ENCODE measurements around the gene EXOC4. TPM values are rescaled to one million over a fixed set of nuclear protein-coding genes. Genes with fewer than 3 reads are reported as not detected.

The EXOC4 gene
- total RNA-seq, 1 experiment from 2014 or later: 75.8 TPM

DNA sequence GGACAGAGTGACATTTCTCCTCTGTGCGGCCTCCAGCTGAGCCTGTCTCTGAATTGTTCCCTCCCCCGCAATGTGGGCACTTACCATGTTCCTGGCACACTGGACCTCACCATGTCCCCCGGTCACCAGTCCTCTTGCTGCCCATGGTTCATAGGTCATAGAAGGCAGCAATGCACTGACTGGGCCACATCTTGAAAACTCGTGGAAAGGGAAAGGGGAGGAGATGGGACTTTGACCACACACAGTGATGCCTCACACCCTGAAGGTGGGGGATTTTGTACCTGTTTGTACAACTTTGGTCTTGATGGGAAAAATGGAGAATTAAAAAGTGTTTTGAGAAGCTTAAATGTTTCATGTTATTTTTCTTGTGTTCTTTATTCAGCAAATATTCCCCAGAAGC lies 812.5 kb downstream of the EXOC4 start:
- no peaks in the 10 kb centered on the region for H3K79me2 ChIP-seq (ENCODE audit: insufficient read depth, low read length)
- peaks cover 6 to 10% (median 6%) of the 10 kb centered on the region in 3 experiments; a peak in 5 of 7 replicates for H3K36me3 Mint-ChIP-seq (ENCODE audit: insufficient read depth in 1 of 3, low read depth in 3 of 3)
- H3K18ac ChIP-seq (ENCODE audit: insufficient read length, low read depth, low read length): no peak overlapping the region
- no peak overlapping the region for H2BK20ac ChIP-seq (ENCODE audit: low read depth, low read length, poor library complexity, severe bottlenecking)
- no peak overlapping the region for H2BK5ac ChIP-seq (ENCODE audit: insufficient read length, low read length)
- no peak overlapping the region for H2BK15ac ChIP-seq (ENCODE audit: low read depth, low read length)
- H3K9me3 ChIP-seq (ENCODE audit: control insufficient read depth, low read depth, low read length): no peaks in the 10 kb centered on the region
- no peak overlapping the region for H3K56ac ChIP-seq (ENCODE audit: insufficient read length, low read depth, low read length)
- no peak overlapping the region for H4K5ac ChIP-seq (ENCODE audit: insufficient read length, low read depth, low read length)
- no peaks in the 10 kb centered on the region for H3K27me3 Mint-ChIP-seq (ENCODE audit: low read depth)
- H4K8ac ChIP-seq (replicated peaks; ENCODE audit: insufficient read length, low read depth, low read length): no peak overlapping the region
- H3K23ac ChIP-seq (ENCODE audit: insufficient read length, low read depth, low read length): no peak overlapping the region
- no peaks in the 10 kb centered on the region for H3K79me1 ChIP-seq (ENCODE audit: insufficient read depth, low read depth, low read length, poor library complexity, severe bottlenecking)
- TF ChIP-seq, protein P1, sequence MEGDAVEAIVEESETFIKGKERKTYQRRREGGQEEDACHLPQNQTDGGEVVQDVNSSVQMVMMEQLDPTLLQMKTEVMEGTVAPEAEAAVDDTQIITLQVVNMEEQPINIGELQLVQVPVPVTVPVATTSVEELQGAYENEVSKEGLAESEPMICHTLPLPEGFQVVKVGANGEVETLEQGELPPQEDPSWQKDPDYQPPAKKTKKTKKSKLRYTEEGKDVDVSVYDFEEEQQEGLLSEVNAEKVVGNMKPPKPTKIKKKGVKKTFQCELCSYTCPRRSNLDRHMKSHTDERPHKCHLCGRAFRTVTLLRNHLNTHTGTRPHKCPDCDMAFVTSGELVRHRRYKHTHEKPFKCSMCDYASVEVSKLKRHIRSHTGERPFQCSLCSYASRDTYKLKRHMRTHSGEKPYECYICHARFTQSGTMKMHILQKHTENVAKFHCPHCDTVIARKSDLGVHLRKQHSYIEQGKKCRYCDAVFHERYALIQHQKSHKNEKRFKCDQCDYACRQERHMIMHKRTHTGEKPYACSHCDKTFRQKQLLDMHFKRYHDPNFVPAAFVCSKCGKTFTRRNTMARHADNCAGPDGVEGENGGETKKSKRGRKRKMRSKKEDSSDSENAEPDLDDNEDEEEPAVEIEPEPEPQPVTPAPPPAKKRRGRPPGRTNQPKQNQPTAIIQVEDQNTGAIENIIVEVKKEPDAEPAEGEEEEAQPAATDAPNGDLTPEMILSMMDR (conservative IDR thresholded peaks at IDR 0.05): no peak
- peaks cover 4 to 10% of the 10 kb centered on the region in 2 experiments for H3K4me1 Mint-ChIP-seq
- H2BK120ac ChIP-seq (ENCODE audit: low read depth, low read length, poor library complexity, severe bottlenecking): no peak overlapping the region
- H3K4me1 ChIP-seq (ENCODE audit: insufficient read depth, low read length): no peaks in the 10 kb centered on the region
- H3K23me2 ChIP-seq (ENCODE audit: insufficient read length, low read depth, low read length, poor library complexity, severe bottlenecking): no peaks in the 10 kb centered on the region
- WGBS (ENCODE audit: extremely low coverage, insufficient read length, low lambda C conversion rate): no CpG with 5 or more reads among the region's 4 CpGs
- H3K4ac ChIP-seq (ENCODE audit: low read depth, low read length): no peak overlapping the region
- H3K9ac ChIP-seq (ENCODE audit: extremely low read depth, insufficient read length, low read length): no peak overlapping the region
- H3T11ph ChIP-seq (ENCODE audit: low read length): no peak overlapping the region
- H3K27me3 ChIP-seq (ENCODE audit: insufficient read depth, low read length): no peaks in the 10 kb centered on the region
- H4K91ac ChIP-seq (ENCODE audit: insufficient read length, low read depth, low read length): no peak overlapping the region
- H2AFZ ChIP-seq (ENCODE audit: low read length): no peak overlapping the region
- no peak overlapping the region for H3K27ac ChIP-seq (ENCODE audit: insufficient read length, low read depth, low read length)
- no peaks in the 10 kb centered on the region for H3K9me3 Mint-ChIP-seq
- H2BK12ac ChIP-seq (ENCODE audit: insufficient read length, low read depth, low read length): no peak overlapping the region
- no peaks in the 10 kb centered on the region for H4K20me1 ChIP-seq (ENCODE audit: control insufficient read depth, insufficient read depth, insufficient read length)
- no peak overlapping the region for H3K4me3 Mint-ChIP-seq
- H2AK5ac ChIP-seq (ENCODE audit: insufficient read length, low read length): no peak overlapping the region
- no peak overlapping the region for H3K4me2 ChIP-seq (ENCODE audit: insufficient read depth, insufficient read length, low read length)
- no peak for DNase-seq
- H3K27ac Mint-ChIP-seq: no peak overlapping the region; a peak in 1 of 7 replicates
- H3K14ac ChIP-seq (ENCODE audit: insufficient read depth, low read length): no peak overlapping the region
